ENCODE measurements around the gene IER5L.

GRCh38 chr9:129151469-129151868, 26.6 kb downstream of the IER5L start:
- TF ChIP-seq EZH2 (optimal IDR thresholded peaks at IDR 0.05; ENCODE audit: low read depth, low read length) = no peak
- TF ChIP-seq, protein P1, sequence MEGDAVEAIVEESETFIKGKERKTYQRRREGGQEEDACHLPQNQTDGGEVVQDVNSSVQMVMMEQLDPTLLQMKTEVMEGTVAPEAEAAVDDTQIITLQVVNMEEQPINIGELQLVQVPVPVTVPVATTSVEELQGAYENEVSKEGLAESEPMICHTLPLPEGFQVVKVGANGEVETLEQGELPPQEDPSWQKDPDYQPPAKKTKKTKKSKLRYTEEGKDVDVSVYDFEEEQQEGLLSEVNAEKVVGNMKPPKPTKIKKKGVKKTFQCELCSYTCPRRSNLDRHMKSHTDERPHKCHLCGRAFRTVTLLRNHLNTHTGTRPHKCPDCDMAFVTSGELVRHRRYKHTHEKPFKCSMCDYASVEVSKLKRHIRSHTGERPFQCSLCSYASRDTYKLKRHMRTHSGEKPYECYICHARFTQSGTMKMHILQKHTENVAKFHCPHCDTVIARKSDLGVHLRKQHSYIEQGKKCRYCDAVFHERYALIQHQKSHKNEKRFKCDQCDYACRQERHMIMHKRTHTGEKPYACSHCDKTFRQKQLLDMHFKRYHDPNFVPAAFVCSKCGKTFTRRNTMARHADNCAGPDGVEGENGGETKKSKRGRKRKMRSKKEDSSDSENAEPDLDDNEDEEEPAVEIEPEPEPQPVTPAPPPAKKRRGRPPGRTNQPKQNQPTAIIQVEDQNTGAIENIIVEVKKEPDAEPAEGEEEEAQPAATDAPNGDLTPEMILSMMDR (IDR thresholded peaks at IDR 0.05; ENCODE audit: low read length) = no peak

All from MM.1S (cell line).